Type B pancreatic cell (in vitro differentiated cells): ENCODE measurements around the gene PRSS38. TPM values are rescaled to one million over a fixed set of nuclear protein-coding genes. Genes with fewer than 3 reads are reported as not detected.

Source experiments
- DNase-seq: peaks from one replicate; pipeline ENCODE4 v3.0.0; 2021; ENCODE audit warnings: mixed read lengths; ENCODE audit not compliant: unreplicated experiment; ENCODE audit errors: extremely low spot score
- H3K27ac Mint-ChIP-seq: 2 replicates; pipeline ENCODE4 v1.8.0; 2021; ENCODE audit warnings: mild to moderate bottlenecking, mixed read lengths
- H3K27me3 Mint-ChIP-seq: 2 replicates; pipeline ENCODE4 v1.8.0; 2021; ENCODE audit warnings: mixed read lengths
- H3K36me3 Mint-ChIP-seq: 2 replicates; pipeline ENCODE4 v1.8.0; 2021; ENCODE audit warnings: mixed read lengths
- H3K4me1 Mint-ChIP-seq: one replicate; pipeline ENCODE4 v1.8.0; 2021; ENCODE audit warnings: mixed read lengths; ENCODE audit not compliant: unreplicated experiment
- H3K4me3 Mint-ChIP-seq: 2 replicates; pipeline ENCODE4 v1.8.0; 2021; ENCODE audit warnings: mild to moderate bottlenecking, mixed read lengths
- H3K9me3 Mint-ChIP-seq: 2 replicates; pipeline ENCODE4 v1.8.0; 2021; ENCODE audit warnings: mixed read lengths
- total RNA-seq: library from RNA; stranded (reverse); gene quantifications from 2 replicates; pipeline ENCODE4 v1.2.1, GENCODE V29; 2021; ENCODE audit warnings: low replicate concordance
- TF ChIP-seq, protein P1 (sequence below): fragments of 200-600 bp; sonication (generic); conservative IDR thresholded peaks from 2 replicates; pipeline ENCODE4 v1.5.0; 2021; ENCODE audit warnings: antibody characterized with exemption, mild to moderate bottlenecking

The PRSS38 gene
- total RNA-seq, 1 donor from 2014 or later: not detected

- DNase-seq: no peak
- TF ChIP-seq, protein P1, sequence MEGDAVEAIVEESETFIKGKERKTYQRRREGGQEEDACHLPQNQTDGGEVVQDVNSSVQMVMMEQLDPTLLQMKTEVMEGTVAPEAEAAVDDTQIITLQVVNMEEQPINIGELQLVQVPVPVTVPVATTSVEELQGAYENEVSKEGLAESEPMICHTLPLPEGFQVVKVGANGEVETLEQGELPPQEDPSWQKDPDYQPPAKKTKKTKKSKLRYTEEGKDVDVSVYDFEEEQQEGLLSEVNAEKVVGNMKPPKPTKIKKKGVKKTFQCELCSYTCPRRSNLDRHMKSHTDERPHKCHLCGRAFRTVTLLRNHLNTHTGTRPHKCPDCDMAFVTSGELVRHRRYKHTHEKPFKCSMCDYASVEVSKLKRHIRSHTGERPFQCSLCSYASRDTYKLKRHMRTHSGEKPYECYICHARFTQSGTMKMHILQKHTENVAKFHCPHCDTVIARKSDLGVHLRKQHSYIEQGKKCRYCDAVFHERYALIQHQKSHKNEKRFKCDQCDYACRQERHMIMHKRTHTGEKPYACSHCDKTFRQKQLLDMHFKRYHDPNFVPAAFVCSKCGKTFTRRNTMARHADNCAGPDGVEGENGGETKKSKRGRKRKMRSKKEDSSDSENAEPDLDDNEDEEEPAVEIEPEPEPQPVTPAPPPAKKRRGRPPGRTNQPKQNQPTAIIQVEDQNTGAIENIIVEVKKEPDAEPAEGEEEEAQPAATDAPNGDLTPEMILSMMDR: no peak
- Mint-ChIP-seq H3K4me1 (peaks cover 7% of the 10 kb centered on the region), H3K27me3 (no peaks in the 10 kb centered on the region), H3K27ac (no peak overlapping the region), H3K9me3 (no peaks in the 10 kb centered on the region), H3K4me3 (no peak overlapping the region), H3K36me3 (peaks cover 23% of the 10 kb centered on the region)
Observed at GRCh38 chr1:227771771-227772170, 43.7 kb upstream of the PRSS38 start.

GRCh38 chr1:227773558-227773957 lies 41.9 kb upstream of the PRSS38 start:
- no peak for DNase-seq
- no peak overlapping the region for H3K4me3 Mint-ChIP-seq
- no peaks in the 10 kb centered on the region for H3K9me3 Mint-ChIP-seq

DNA sequence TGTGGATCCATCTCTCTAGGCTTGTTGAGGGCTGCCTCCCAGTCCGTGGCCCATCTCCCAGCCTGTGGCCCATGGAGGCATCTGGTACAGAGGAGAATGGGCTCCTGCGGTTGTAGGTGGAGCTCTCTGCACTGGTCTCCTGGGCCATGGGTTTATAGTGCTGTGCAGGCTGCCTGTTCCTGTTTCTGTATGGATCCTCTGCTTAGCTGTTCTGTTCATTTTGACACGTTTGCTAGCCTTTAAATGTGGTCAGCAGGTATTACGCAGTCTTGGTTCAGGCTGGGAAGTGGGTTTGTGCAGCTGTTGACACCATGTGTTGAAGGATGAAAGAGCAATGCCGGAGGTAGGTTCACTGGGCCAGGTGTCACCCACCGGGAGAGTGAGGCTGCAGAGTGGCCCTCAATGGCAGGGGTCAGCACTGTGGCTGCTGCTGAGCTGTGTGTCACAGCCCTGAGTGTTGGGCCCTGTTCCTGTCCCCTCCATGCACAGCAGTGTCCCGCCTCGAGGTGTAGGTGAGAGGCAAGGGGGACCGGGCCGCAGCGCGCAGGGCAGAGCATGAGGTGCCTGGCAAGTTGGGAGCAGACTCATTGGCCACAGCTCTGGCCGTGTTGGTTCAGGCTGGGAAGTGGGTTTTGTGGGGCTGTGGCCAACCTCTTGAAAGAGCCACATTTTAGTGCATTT lies 41.3 kb upstream of the PRSS38 start:
- Mint-ChIP-seq H3K4me1 (peaks cover 11% of the 10 kb centered on the region), H3K4me3 (no peak overlapping the region), H3K27me3 (no peaks in the 10 kb centered on the region), H3K9me3 (no peaks in the 10 kb centered on the region), H3K27ac (no peak overlapping the region), H3K36me3 (peaks cover 14% of the 10 kb centered on the region)
- TF ChIP-seq, protein P1: no peak
- DNase-seq: no peak

More at GRCh38 chr1:227773558-227773957, 41.9 kb upstream of the PRSS38 start:
- TF ChIP-seq, protein P1: no peak
- Mint-ChIP-seq H3K27me3 (no peaks in the 10 kb centered on the region), H3K36me3 (peaks cover 17% of the 10 kb centered on the region), H3K4me1 (peaks cover 11% of the 10 kb centered on the region), H3K27ac (no peak overlapping the region)

DNA sequence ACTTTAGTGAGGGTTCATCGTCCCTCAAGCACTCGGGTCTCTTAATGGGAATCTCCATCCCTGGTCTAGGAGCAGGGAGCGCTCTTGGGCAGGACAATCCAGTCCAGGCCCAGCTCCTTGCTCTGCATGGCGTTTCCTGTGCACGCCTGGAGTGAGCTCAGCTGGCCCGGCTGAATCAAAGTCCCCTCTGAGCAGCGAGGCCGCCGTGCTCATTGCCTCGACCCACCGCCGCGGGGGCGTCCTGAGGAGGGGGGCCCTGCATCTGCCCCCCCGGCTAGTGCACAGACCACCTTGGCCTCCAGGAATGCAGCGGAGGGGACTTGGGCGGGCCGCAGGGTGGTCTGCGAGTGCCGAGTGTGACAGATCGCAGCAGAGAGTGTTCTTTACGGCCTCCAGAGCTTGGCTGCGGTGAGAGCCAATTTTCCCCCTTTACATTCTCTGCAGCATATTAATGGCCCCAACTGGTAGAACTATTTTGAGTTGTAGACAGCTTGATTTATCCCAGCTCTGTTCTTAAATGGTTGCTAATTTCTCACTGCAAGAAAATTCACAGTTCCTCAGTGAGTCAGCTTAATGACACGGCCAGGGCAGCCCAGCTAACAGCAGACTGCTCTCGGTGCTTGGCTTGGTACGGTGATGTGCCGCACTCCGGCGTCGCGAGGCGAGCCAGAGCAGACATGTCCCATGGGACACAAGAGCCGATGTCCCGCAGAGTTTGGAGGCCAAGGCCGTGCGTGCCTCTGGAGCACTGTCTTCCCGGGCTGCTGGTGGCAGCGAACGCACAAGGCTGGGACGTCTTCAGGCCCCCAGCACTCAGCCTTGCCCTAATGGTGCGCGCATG lies 40.4 kb upstream of the PRSS38 start:
- peaks cover 11% of the 10 kb centered on the region for H3K4me1 Mint-ChIP-seq
- no peaks in the 10 kb centered on the region for H3K27me3 Mint-ChIP-seq
- no peaks in the 10 kb centered on the region for H3K9me3 Mint-ChIP-seq
- H3K4me3 Mint-ChIP-seq: no peak overlapping the region
- DNase-seq: no peak
- no peak overlapping the region for H3K27ac Mint-ChIP-seq
- peaks cover 14% of the 10 kb centered on the region for H3K36me3 Mint-ChIP-seq
- TF ChIP-seq, protein P1: no peak

GRCh38 chr1:227775841-227776240 lies 39.6 kb upstream of the PRSS38 start:
- Mint-ChIP-seq H3K4me3 (no peak overlapping the region), H3K4me1 (peaks cover 11% of the 10 kb centered on the region), H3K36me3 (peaks cover 14% of the 10 kb centered on the region), H3K9me3 (no peaks in the 10 kb centered on the region), H3K27me3 (no peaks in the 10 kb centered on the region), H3K27ac (peak overlapping the region; percentile 80)
- TF ChIP-seq, protein P1: no peak
- no peak for DNase-seq
